ENCODE data around the gene GET4. TPM values are rescaled to one million over a fixed set of nuclear protein-coding genes. Genes with fewer than 3 reads are reported as not detected.

Gene GET4
- total RNA-seq, 3 donors from 2014 or later (not counting 1 experiment from before 2014, with no cell fraction given): 69.3 to 81.6 (median 73.2) TPM

DNA sequence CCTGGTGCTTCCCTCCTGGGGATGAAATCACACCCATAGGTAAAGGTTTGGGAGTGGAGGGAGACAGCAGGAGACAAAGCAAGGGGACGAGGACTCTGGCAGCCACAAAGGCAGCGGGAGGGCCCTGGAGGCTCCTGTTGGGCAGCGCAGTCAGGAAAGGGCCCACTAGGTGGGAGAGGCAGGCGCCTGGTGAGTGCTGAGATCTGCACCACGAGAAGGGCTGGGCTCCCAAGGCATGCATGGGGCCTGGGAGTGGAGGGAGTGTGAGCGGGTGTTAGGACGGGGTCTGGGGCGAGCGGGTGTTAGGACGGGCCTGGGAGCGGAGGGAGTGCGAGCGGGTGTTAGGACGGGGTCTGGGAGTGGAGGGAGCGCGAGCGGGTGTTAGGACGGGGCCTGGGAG lies 13.0 kb downstream of the GET4 start:
- intact Hi-C loops (cut with micrococcal nuclease): no loop called here
- no peaks in the 10 kb centered on the region for H3K27me3 Mint-ChIP-seq (ENCODE audit: low read depth in 2 of 2)
- Histone ChIP-seq H3K4me1 (ENCODE audit: control insufficient read depth, insufficient read depth, low read length) (peaks cover 9% of the 10 kb centered on the region), H3K36me3 (ENCODE audit: control insufficient read depth, insufficient read depth, low read length) (peaks cover 60% of the 10 kb centered on the region), H3K9me3 (ENCODE audit: control insufficient read depth, insufficient read depth, low read length) (no peaks in the 10 kb centered on the region), H3K27ac (ENCODE audit: low read length) (no peak overlapping the region), H3K4me3 (ENCODE audit: low read length) (no peak overlapping the region), H3K27me3 (ENCODE audit: control insufficient read depth, insufficient read depth, low read length) (no peaks in the 10 kb centered on the region)
- WGBS (ENCODE audit: insufficient coverage): 97% methylated on average over 9 of the region's 18 CpGs
- ATAC-seq: no peak
- no peaks in the 10 kb centered on the region for H3K36me3 Mint-ChIP-seq
- no peak overlapping the region for H3K4me3 Mint-ChIP-seq
- DNase-seq: no peak
- H3K4me1 Mint-ChIP-seq: peaks cover 4 to 29% of the 10 kb centered on the region in 2 donors
- no peaks in the 10 kb centered on the region for H3K9me3 Mint-ChIP-seq
- TF ChIP-seq, protein P1, sequence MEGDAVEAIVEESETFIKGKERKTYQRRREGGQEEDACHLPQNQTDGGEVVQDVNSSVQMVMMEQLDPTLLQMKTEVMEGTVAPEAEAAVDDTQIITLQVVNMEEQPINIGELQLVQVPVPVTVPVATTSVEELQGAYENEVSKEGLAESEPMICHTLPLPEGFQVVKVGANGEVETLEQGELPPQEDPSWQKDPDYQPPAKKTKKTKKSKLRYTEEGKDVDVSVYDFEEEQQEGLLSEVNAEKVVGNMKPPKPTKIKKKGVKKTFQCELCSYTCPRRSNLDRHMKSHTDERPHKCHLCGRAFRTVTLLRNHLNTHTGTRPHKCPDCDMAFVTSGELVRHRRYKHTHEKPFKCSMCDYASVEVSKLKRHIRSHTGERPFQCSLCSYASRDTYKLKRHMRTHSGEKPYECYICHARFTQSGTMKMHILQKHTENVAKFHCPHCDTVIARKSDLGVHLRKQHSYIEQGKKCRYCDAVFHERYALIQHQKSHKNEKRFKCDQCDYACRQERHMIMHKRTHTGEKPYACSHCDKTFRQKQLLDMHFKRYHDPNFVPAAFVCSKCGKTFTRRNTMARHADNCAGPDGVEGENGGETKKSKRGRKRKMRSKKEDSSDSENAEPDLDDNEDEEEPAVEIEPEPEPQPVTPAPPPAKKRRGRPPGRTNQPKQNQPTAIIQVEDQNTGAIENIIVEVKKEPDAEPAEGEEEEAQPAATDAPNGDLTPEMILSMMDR (IDR thresholded peaks at IDR 0.05): no peak
- peak overlapping the region in 1 of 2 donors; percentile 65 for H3K27ac Mint-ChIP-seq

DNA sequence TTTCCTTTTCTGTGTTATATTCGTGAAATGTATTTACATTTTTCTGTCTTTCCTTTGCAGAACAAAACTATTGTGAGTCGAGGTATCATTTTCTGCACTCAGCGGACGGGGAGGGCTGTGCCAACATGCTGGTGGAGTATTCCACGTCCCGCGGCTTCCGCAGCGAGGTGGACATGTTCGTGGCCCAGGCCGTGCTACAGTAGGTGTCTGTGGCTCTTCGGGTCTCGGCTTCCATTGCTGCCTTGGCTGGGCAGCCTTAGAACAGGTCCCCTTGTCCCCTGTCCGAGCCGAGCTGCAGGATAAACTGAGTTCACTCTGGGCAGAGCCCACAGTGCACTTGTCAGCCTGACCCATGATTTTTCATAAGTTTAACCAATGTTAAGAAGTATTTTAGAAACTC lies 14.5 kb downstream of the GET4 start:
- 94% methylated on average over 15 of the region's 15 CpGs for WGBS (ENCODE audit: insufficient coverage)
- Mint-ChIP-seq H3K9me3 (no peaks in the 10 kb centered on the region), H3K27me3 (ENCODE audit: low read depth in 2 of 2) (no peaks in the 10 kb centered on the region), H3K27ac (no peak overlapping the region), H3K4me1 (peaks cover 0 to 21% of the 10 kb centered on the region in 2 donors), H3K4me3 (no peak overlapping the region), H3K36me3 (peaks cover 1% of the 10 kb centered on the region)
- intact Hi-C loops (cut with micrococcal nuclease): no loop called here
- Histone ChIP-seq H3K27me3 (ENCODE audit: control insufficient read depth, insufficient read depth, low read length) (no peaks in the 10 kb centered on the region), H3K27ac (ENCODE audit: low read length) (no peak overlapping the region), H3K4me3 (ENCODE audit: low read length) (no peak overlapping the region), H3K36me3 (ENCODE audit: control insufficient read depth, insufficient read depth, low read length) (peaks cover 71% of the 10 kb centered on the region), H3K9me3 (ENCODE audit: control insufficient read depth, insufficient read depth, low read length) (no peaks in the 10 kb centered on the region), H3K4me1 (ENCODE audit: control insufficient read depth, insufficient read depth, low read length) (no peaks in the 10 kb centered on the region)
- ATAC-seq (no peak), DNase-seq (no peak)
- TF ChIP-seq, protein P1 (IDR thresholded peaks at IDR 0.05): no peak

DNA sequence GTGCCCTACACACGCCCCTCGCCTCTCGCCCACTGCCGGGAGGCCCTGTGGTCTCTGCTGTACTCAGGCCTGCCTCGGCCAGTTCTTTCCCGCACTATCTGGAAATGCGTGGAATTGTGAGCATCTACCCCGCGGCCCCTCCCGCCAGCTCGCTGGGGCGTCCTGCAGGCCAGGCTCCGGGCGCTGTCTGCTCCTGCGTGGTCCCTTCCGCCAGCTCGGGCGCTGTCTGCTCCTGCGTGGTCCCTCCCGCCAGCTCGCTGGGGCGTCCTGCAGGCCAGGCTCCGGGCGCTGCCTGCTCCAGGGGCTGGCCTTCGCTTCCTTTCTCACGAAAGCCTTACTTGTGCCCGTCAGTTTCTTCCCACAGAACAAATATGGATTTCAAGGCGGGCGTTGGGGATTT lies 14.9 kb downstream of the GET4 start:
- 98% methylated on average over 29 of the region's 29 CpGs for WGBS (ENCODE audit: insufficient coverage)
- Mint-ChIP-seq H3K27me3 (ENCODE audit: low read depth in 2 of 2) (no peaks in the 10 kb centered on the region), H3K27ac (no peak overlapping the region), H3K36me3 (peaks cover 6% of the 10 kb centered on the region), H3K4me3 (no peak overlapping the region), H3K9me3 (no peaks in the 10 kb centered on the region), H3K4me1 (peaks cover 0 to 21% of the 10 kb centered on the region in 2 donors)
- Histone ChIP-seq H3K36me3 (ENCODE audit: control insufficient read depth, insufficient read depth, low read length) (peaks cover 74% of the 10 kb centered on the region), H3K27ac (ENCODE audit: low read length) (no peak overlapping the region), H3K9me3 (ENCODE audit: control insufficient read depth, insufficient read depth, low read length) (no peaks in the 10 kb centered on the region), H3K27me3 (ENCODE audit: control insufficient read depth, insufficient read depth, low read length) (no peaks in the 10 kb centered on the region), H3K4me1 (ENCODE audit: control insufficient read depth, insufficient read depth, low read length) (no peaks in the 10 kb centered on the region), H3K4me3 (ENCODE audit: low read length) (no peak overlapping the region)
- no peak for ATAC-seq
- TF ChIP-seq, protein P1 (IDR thresholded peaks at IDR 0.05): no peak
- intact Hi-C loops (cut with micrococcal nuclease): no loop called here
- DNase-seq: no peak

DNA sequence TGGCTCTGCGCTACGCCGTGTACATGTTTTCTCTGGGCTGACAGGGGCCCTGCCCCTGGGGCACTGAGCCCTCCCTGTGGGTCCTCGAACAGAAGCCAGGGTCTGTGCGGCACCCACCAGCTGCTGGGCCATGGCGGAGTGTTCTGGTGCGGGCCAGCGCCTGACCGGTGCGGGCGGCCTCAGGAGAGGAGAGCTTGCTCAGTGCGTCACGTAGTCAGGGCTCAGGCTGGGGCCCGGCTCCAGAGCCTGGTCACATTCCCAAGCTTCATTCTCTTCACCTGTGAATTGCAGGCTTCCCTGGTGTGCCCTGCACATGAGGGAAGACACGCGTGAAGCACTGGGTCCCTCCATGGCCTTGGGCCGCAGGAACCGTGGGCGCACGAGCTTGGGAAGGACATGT lies 15.5 kb downstream of the GET4 start:
- Mint-ChIP-seq H3K27me3 (ENCODE audit: low read depth in 2 of 2) (no peaks in the 10 kb centered on the region), H3K9me3 (no peaks in the 10 kb centered on the region), H3K36me3 (peaks cover 6% of the 10 kb centered on the region), H3K4me3 (no peak overlapping the region), H3K4me1 (peaks cover 0 to 21% of the 10 kb centered on the region in 2 donors), H3K27ac (no peak overlapping the region)
- no peak for ATAC-seq
- intact Hi-C loops (cut with micrococcal nuclease): no loop called here
- 98% methylated on average over 20 of the region's 20 CpGs for WGBS (ENCODE audit: insufficient coverage)
- Histone ChIP-seq H3K27me3 (ENCODE audit: control insufficient read depth, insufficient read depth, low read length) (no peaks in the 10 kb centered on the region), H3K4me3 (ENCODE audit: low read length) (no peak overlapping the region), H3K36me3 (ENCODE audit: control insufficient read depth, insufficient read depth, low read length) (peaks cover 73% of the 10 kb centered on the region), H3K9me3 (ENCODE audit: control insufficient read depth, insufficient read depth, low read length) (no peaks in the 10 kb centered on the region), H3K27ac (ENCODE audit: low read length) (no peak overlapping the region), H3K4me1 (ENCODE audit: control insufficient read depth, insufficient read depth, low read length) (no peaks in the 10 kb centered on the region)
- TF ChIP-seq, protein P1 (IDR thresholded peaks at IDR 0.05): no peak
- DNase-seq: no peak

Measured in natural killer cell (primary cell).